HG02642 (cell line): ENCODE data around the gene PRKCH.

Experiments used
- ATAC-seq: cut with Tn5 transposase; IDR thresholded peaks from one replicate; pipeline ENCODE4 v1.9.1; 2021; ENCODE audit warnings: mild to moderate bottlenecking; ENCODE audit not compliant: unreplicated experiment, poor library complexity

PRKCH gene

DNA sequence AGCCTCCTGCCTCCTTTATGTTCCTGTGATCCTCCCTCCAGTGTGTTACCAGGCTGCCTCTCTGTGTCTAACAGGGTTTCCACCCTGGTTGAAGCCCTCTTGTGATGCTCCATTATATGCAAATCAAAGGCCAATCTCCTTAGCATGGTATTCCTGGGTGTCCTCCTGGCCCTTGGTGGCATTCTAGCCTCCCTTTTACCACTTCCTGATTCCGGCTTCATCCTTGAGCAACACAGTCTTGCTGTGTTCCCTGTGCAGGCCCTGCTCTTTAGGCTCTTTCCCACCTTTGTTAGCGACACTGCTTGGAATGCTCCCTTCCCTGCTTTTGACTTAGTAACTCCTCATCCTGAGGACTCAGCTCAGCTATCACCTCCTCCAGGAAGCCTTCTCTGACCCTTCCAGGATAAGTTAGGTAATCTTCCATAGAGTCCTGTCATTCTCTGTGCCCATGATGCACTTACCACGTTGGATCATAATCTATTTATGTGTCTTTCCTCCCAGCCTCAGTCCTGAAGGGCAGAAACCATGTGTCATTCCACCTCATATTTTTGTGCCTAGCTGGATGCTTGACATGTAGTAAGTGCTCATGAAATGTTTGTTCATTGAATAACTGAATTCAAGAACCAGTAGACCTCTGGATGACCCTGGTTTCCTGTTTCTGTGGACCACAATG lies 37.3 kb downstream of the PRKCH start:
- no peak for ATAC-seq

DNA sequence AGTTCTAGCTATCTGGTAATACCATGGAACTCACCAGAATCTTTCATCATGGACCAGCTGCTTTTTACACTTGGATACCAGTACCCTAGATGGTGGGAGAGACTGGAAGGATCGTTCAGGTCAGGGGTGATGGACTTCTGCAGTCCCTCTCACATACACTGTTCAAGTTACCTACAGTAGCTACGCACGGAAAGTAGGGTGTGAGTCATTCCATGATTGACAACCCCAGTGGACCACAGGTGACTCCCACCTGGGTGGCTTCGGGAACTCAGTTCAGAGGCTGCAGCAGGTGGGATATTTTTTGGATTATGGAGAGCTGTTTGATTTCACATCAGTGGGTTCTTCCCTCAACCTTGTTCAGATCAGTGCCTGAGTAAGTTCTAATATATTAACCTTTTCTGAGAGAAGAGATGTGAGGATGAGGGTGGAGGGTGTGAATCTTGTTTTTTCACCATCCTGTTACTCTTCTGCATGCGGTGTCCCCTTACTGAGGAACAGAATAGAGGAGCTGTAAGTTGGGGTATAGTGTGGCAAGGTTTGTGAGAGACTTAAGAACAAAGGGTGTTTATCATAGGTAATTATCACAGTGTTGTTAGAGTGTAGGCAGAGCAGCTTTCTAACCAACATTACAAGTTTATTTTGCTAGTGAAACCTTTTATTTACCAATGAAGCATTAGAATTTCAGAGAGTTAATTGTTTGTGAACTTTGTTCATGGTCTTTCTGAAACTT lies 39.6 kb downstream of the PRKCH start:
- no peak for ATAC-seq

DNA sequence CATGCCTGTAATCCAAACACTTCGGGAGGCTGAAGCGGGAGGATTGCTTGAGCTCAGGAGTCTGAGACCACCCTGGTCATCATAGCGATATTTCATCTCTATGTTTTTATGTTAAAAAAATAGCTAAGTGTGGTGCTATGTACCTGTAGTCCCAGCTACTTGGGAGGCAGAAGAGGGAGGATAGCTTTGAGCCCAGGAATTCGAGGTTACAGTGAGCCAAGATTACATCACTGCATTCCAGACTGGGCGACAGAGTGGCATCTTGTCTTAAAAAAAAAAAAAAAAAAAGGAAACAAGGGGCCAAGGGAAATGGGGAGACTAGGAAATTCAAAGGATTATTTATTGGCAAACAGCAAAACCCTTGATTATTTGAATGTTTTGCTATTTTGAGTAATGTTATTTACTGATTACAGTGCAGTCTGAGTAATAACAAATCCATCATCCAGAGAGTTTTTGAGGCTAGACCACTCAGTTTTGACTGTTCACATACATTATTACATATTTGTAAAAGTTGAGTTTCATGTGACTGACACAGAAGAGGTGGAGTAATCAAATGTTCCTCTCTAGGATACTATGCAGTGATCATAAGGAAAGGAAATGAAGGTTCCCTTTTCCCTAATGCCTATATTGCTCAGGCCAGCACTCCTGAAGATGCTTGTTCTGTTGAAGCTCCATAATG lies 40.8 kb downstream of the PRKCH start:
- no peak for ATAC-seq

- no peak for ATAC-seq
Measured at GRCh38 chr14:61364243-61364642, 42.9 kb downstream of the PRKCH start.

- no peak for ATAC-seq
Measured at GRCh38 chr14:61365667-61366212, 44.4 kb downstream of the PRKCH start.

- no peak for ATAC-seq
Measured at GRCh38 chr14:61368114-61368710, 46.8 kb downstream of the PRKCH start.

DNA sequence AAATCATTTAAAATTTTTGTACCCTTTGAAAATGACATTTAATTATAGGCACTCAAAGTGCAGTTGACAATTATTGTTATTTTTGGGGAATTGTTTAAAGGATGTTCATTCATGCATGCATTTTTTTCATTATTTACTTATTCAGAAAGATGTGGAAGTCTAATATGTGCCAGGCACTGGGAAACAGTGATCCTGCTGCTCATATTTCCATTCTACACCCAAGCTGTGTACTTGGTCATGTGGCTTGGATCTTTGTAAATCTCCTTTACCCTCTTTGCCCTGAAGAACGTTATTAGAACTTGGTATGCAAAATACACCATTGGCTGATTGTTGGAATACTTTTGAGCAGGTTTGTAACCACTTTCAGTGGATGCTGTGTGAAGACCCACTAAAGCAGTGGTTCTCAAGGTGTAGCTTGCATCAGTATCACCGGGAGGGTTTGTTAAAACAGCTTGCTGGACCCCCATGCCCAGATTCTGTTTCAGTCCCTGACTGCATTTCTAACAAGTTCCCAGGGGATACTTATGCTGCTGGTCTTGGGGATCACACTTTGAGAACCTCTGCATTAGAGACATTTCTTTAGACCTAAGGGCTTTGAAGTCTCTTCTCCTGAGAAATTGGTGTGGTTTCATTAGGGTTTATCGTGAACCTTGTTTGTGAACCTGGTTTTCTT lies 47.5 kb downstream of the PRKCH start:
- no peak for ATAC-seq

DNA sequence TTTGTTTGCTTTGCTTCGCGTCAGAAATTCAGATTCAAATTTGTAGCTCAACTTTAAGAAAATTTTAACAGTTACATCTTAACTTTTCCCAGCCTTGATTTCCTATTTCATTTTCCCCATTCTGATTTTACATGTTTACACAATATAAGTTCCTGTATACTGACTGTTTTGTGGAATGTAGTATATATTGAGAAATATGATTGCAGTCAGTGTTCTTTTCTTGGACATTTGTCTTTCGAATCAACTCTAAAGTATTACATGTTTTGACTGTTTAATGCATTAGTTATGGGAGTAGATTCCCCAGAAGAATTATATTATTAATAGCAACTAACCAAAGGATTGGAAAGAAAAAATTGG lies 48.1 kb downstream of the PRKCH start:
- ATAC-seq, result no peak

- no peak for ATAC-seq
Measured at GRCh38 chr14:61372379-61372778, 51.0 kb downstream of the PRKCH start.

GRCh38 chr14:61372842-61373555 lies 51.6 kb downstream of the PRKCH start:
- no peak for ATAC-seq

- ATAC-seq, result no peak
Measured at GRCh38 chr14:61374284-61374683, 52.9 kb downstream of the PRKCH start.

DNA sequence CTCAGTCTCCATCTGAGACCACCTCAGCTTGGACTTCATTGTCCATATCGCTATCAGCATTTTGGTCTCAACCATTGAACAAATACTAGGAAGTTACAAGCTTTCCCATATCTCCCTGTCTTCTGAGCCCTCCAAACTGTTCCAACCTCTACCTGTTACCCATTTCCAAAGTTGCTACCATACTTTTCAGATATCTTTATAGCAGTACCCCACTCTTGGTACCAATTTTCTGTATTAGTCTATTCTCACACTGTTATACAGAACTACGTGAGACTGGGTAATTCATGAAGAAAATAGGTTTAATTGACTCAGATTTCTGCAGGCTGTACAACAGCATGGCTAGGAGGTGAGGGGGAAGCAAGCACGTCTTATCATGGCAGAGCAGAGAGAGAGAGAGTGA lies 53.8 kb downstream of the PRKCH start:
- no peak for ATAC-seq

DNA sequence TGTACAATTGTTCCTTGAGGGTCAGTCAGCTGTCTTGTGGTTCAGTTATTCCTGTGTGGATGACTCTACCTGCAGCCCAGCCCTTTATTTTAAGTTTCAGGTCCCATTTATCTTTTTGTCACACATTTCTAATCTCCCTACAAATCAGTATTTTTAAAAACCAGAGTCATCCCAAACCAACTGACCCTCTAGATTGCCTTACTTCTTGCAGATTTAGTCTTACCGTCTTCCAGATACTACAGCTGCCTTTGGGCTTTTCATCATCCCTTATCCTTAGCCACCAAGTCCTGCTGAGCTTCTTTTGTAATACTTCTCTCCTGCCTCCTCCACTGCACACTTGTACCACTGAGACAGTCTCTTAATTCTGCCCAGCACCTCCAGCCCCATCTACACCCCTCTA lies 54.9 kb downstream of the PRKCH start:
- no peak for ATAC-seq

GRCh38 chr14:61377749-61378148 lies 56.4 kb downstream of the PRKCH start:
- ATAC-seq, result no peak

DNA sequence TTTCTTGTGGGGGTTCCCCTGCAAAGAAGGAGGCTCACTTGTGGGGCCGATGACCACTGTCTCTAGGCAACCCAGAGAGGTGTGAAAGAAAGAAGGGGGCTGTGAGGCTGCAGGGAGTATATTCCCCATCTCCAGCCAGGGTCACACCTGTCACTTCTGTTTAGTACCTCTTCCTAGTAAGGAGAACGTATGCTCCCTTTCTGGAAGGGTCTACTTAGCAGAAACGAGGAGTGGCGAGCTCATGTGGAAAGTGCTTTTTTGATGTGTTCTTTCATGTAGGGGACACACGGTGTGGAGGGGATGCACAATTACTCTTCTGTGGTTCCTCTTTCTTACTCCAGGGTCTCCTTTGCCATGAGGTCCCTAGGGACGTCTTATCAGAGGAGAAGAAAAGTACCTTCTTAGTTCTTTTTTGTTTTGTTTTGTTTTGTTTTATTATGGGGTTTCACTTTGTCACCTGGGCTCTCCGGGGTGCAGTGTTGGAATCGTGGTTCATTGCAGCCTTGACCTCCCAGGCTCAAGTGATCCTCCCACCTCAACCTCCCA lies 58.3 kb downstream of the PRKCH start:
- no peak for ATAC-seq

GRCh38 chr14:61380984-61381383 lies 59.6 kb downstream of the PRKCH start:
- no peak for ATAC-seq

- no peak for ATAC-seq
Measured at GRCh38 chr14:61381553-61381952, 60.2 kb downstream of the PRKCH start.

GRCh38 chr14:61382842-61383241 lies 61.5 kb downstream of the PRKCH start:
- no peak for ATAC-seq

DNA sequence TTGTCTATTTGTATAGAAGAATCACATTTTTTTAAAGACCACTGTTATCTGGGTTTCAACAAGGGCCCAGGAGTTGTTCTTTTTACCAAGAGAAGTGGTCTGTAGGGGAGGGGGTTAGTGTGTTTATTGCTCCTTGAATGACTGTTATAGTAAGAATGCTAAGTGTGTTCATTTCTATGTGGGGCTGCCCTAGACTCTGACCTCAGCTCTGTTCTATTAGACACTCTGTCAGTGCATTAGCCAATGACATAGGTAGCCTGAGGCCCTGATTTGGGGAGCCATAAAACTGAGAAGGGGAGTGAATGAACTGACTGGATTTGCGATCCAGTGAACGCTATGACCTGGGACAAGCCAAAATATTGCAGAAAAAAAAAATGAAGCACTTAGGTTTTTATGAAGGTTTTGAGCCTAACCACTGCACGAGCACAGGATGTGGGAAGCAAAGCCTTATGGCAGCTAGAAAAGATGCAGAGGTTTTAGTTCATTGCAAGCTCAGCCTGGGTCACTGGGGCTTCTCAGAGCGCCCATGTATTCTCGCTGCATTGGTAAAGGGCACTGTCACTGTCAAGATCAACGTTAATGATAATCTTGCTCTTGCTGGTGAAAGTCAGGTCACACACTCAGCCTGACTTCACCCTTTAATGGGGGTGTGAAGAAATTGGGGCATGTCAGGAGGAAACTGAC lies 63.8 kb downstream of the PRKCH start:
- ATAC-seq, result no peak
